Posterior cingulate gyrus (tissue), 11 donors: ENCODE data around the gene CASP12.

Experiments
- DNase-seq, 10 donors: peaks; one replicate each; pipeline versions ENCODE4 v3.0.0 to v3.0.0-alpha.2; 2020 to 2021; ENCODE audit warnings: mixed read lengths in 3 of 10
- intact Hi-C: fragments of 100-400 bp; cut with DNase I; formaldehyde crosslinking; loops from one replicate; pipeline ENCODE4 v1.15.1; 2023

Gene CASP12

DNA sequence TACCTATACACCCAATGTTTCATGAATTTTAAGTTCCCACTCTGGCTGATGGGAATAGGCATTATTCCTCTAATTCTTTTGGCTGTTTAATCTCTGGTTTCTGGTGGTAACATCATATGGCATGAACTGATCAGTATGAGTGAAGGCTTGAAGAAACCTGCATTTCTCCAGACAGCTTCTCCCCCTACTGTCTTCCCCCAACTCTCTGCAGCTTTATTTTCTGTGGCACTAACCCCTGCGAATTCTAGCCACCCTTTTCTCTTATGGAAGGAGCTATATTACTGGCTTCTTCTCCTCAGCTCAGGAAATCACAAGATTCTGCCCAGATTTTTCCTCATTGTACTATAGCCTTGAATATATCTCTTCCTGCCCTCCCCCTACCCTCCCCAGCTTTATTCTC, 57.1 kb downstream of the CASP12 start:
- intact Hi-C loops: no loop called here

DNA sequence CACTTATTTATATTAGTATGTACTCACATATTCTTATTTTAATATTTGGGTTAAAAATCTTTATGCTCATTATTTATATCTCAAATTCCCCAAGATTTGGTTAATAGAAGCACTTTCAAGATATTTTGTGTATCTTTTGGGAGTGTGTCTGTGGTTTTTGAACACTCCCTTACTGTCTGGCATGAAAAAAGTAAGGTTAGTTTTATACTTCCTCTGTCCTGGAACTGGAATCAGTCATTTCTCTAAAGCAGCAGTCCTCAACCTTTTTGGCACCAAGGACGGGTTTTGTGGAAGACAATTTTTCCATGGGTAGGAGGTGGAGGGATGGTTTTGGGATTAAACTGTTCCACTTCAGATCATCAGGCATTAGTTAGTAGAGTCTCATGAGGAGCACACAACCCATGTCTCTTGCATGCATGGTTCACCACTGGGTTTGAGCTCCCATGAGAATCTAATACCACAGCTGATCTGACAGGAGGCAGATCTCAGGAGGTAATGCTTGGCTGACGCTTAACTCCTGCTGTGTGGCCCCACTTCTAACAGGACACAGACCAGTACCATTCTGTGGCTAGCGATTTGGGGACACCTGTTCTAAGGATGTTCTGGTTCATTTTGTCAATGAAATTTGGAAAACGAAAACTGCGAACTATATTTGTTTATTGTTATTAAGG, 60.2 kb downstream of the CASP12 start:
- intact Hi-C loops: no loop called here
- DNase-seq: no peak

More for the DNA sequence above, 57.1 kb downstream of the CASP12 start:
- no peak for DNase-seq

DNA sequence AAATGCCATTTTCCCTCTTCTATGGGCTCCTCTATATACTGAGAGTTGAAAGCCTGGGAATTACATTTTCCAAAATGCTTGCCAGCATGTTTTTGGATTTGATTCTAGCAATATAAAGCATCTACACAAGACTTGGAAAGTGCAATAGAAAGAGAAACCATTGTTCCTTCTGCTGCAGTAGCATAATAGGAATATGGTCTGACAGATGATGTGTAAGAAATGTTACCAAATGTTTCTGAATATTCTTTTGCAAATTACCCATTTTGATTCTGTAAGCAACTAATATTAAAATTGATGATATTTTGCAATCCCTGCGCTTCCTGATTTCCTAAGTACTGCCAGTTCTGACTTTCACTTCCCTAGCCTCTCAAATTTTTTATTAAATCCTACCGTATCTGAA, 61.6 kb downstream of the CASP12 start:
- DNase-seq: no peak
- intact Hi-C loops: no loop called here
